GM15510 (cell line): ENCODE data around the gene SYNPR.

ENCODE experiments used
- POLR2A ChIP-seq: IDR thresholded peaks from 3 replicates; pipeline ENCODE4 v1.6.1; 2011; ENCODE audit warnings: borderline replicate concordance; ENCODE audit not compliant: insufficient read length; ENCODE audit errors: extremely low read depth

The SYNPR gene

DNA sequence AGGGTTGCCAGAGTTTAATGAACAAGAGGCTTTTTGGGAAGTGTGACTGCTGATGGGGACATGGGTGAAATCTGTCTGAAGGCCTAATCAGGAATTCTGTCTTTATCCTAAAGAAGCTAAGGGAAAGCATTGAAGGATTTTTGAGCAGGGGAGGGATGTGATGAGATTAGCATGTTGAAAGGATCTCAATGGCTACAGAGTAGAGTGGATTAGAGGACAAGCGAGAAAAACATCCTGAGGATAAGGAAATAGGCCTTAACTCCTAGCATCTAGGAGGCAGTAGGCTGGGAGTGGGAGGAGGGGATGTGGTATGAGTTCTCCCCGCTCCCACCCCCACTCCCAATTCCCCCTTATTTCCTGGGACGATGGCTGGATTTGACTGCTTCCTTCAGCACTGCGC, 339.3 kb downstream of the SYNPR start:
- no peak for TF ChIP-seq POLR2A

DNA sequence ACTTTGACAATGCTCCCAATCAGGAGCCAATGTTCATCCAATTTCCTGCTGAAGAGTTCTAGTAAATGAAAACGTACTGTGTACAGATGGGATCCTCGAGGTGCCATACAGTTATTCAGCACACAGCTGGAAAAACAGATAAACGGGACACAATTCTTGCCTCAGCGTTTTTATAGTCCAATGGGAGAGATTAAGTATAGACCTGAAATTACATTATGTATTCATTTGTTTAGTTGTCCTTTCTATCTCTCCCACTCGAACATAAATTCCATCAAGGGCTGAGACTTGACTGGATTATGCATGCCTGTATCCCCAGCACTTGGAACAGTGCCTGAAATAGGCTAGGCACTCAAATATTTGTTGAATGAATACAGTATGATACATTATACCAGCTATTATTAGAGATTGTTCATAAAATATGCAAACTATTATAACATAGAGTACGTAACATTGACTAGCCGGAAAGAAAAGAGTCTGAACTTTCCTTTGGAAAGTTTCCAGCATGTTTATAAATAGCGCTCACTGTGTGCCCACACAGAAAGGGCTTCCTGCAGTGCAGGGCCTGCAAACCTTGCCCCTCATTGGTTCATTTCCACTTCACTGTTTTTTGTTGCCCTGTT, 346.9 kb downstream of the SYNPR start:
- no peak for TF ChIP-seq POLR2A

DNA sequence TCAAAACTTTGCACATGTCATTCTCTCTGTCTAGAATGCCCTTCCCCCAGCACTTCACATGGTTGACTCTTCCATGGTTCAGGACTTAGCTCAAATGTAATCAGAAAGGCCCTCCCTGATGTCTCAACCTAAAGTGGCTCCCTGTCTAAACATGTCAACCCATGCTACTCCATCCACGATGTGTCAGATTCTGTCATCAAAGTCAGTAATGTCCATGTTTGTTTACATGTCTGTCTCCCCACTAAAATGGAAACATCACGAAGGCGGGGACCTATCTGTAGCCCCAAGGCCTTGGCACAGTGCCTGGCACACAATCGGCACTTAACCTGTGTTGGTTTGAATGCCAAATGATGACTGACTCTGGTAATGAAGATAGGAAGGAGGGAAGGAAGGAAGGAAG, 353.6 kb downstream of the SYNPR start:
- TF ChIP-seq POLR2A, result no peak

DNA sequence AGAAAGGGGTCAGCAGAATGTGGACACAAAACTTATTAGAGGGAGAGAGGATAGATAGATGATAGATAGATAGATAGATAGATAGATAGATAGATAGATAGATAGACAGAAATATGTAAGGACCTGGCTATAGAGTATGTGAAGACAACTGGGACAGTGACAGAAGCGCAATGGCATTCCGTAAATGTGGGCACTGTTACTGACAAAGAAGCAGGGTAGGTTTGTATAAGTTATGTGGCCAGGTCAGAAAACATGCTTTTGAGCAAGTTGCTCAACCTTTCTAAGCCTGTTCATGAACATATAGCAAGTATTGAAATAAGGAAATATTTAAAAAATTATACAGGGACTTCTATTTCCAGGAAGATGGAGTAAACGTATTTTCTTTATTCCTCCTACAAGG, 357.1 kb downstream of the SYNPR start:
- TF ChIP-seq POLR2A, result no peak

DNA sequence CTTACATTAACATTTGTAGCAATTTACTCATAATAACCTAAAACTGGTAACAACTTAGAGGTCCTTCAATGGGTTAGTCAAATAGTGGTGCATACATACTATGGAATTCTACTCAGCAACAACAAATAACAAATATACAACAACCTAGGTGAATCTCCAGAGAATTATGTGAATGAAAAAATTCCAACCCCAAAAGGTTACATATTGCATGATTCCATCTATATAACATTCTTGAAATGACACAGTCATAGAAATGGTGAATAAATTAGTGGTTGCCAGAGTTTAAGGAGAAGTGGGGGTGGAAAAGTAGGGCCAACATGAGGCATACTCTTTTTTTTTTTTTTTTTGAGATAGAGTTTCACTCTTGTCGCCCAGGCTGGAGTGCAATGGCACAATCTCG, 361.7 kb downstream of the SYNPR start:
- TF ChIP-seq POLR2A, result no peak

DNA sequence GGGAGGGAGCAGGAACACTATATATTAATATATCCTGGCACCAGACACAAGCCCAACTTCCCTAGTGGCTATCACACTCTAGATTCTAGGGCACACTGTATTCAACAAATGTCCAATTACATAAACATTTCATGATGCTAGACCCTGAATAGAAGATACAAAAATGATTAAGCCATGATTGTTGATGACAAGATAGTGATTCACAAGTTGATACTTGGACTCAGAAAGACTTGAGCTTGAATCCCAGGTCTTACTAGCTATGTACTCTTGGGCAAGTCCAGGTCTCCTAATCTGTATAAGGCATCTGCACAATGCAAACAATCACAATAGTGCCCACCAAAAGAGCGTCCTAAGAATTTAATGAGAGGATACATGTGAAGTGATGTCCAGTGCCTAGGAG, 364.4 kb downstream of the SYNPR start:
- TF ChIP-seq POLR2A, result no peak

DNA sequence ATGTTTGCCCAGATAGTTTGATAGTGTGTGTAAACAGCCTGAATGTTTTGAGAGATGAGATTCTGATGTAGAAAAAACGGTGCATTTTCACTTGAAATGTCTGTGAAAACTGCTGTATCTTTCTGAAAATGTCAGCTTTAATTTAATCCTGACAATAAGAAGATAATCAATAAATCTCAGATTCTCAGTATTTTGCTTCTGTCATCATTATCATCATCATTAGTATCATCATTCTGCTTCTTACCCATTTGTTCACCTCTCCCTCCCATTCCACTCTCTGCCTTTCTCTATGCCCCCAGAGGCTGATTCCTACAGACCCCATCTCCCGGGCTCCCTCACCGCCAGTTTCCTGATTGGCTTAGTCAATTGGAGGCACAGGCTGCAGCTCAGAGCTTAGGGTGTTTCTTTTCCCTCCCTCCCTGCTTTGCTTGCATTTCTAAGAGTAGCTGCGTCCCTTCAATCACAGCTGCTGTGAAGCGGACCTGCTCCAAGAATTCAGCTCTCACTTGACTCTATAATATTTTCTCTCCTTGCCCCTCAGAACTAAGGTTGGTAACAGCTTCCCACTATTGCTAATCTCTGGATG, 366.2 kb downstream of the SYNPR start:
- TF ChIP-seq POLR2A, result no peak

DNA sequence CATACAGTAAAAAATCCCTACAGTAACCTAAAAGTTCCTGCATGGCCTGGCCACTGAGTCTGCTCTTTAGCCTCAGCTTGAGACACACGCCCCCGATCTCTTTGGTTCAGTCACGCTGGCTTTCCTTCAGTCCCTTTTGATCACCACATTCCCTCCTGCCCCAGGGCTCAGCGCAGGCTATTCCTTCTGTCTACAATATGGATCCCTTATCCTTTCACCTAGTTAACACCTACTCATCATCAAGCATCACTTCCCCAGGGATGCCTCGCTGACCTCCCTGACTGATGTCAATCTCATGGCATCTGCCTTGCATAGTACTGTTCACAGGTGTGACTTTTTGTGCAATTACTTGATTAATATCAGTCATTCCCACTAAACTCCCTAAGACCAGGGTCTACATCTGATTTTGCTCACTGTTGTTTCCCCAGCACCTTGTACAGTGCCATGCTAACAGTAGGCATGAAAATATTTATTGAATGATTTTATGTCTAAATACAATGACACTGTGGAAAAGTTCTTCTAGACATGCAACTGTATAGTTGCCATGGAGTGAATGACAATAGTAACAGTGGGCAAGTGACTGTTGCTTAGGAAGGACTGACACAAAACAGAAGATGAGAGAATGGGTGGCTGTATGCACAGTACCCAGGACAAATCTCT, 374.1 kb downstream of the SYNPR start, which contains the start of gene SNTN:
Gene SNTN (plus strand): TSS at position 610 of the 660 bp plus-strand sequence. CDS start 13 bp downstream, at position 623.
- no peak for TF ChIP-seq POLR2A

DNA sequence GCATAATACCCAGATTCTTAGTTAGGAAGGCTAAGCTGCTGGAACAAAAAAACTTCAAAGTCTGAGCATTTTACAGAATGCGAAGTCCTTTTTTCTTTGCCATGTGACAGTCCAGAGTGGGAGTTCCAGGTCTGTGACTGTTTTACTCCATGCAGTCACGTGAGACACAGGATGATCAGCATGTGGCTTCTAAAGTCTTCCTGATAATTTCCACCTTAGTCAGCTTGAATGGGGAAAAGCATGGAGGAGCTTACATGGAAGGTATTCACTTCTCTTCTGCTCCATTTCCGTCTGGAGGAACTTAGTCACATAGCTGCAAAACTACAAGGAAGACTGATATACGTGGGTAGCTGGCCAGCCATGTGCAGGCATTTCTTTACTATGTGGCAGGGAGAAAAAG, 376.1 kb downstream of the SYNPR start:
- TF ChIP-seq POLR2A, result no peak

DNA sequence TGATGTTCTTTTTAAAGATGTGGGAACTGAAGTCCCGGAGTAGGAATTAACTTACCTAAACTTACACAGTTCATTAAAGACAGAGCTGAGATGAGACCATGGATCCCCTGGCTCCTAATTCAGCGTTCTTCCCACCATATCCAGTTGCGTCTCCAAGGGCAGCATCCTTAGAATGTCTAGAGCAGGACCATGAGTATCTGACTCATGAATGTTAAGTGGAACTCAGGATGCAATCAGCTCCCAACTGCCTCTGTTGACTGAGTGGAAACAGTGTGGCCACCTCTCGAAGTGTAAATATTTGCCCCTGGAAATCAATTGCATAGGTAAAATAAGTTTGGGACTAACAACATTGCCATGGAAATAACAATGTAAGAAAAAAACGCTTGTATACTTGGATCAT, 376.8 kb downstream of the SYNPR start:
- TF ChIP-seq POLR2A, result no peak

DNA sequence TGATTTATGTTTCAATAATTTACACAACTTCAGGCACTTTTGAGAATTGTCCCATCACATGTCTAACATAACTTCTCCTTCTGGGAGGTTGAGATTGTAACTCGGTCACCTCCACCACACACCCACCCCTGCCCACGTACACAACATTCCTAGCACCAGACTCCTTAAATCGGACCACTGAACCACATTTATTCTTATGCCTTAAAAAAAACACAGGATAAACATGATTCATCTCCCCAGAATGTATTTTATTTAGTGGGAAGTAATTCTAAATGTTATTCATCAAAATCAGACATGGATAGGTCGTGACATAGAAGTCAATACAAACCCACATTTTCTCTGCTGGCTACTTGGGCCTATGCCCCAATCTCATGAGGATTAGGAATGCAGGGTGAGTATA, 377.4 kb downstream of the SYNPR start:
- no peak for TF ChIP-seq POLR2A

DNA sequence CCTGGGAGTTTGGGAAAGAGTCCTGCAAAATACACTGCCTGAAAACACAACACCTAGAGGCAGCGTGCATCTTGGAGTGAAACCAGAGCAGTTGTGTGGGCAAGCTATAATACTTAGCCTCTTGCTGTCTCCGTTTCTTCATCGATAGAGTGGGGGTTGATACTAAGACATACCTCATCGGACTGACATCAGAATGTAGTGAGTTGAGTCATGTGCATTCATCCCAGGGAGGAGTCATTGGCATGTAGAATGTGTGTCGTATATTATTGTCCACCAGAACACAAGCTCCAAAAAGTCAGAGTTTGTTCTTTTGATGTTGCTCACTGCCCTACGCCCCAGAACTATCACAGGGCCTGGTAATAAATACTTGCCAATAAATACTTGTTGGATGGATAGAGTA, 378.7 kb downstream of the SYNPR start:
- TF ChIP-seq POLR2A, result no peak

DNA sequence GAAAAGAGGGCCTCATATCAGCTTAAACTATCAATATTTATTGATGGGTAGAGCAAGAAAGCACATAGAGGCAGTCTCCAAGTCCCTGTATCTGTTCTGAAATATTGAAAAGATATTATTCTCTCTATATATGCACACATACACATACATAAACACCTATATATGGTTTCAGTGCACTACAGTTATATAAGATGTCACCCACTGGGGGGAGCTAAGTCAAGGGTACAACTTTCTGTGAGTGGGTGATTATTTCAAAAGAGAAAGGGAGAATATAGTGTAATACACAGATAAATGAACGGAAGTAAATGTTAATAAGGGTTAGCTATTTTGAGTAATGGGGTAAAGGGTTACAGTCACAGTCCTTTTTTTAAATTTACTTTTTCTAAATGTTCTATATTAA, 383.1 kb downstream of the SYNPR start:
- TF ChIP-seq POLR2A, result no peak

DNA sequence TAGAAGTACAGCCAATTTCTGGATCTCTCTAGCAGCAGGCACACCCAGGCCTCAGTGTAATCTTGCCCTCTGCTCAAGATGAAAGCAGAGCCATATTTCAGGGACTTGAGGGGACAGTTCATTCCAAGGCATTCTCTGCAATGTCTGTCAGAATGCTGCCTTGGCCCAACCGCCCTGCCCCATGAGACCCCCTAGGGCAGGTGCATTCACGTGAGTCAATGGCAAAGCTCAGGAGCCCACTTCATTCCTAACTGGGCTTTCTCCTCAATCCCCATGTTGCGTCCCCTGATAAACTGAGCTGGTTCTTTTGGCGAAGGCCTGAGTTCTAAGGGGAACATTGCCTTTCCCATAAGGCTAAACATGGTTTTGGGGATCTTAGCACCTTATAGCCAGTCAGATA, 383.9 kb downstream of the SYNPR start:
- TF ChIP-seq POLR2A, result no peak

DNA sequence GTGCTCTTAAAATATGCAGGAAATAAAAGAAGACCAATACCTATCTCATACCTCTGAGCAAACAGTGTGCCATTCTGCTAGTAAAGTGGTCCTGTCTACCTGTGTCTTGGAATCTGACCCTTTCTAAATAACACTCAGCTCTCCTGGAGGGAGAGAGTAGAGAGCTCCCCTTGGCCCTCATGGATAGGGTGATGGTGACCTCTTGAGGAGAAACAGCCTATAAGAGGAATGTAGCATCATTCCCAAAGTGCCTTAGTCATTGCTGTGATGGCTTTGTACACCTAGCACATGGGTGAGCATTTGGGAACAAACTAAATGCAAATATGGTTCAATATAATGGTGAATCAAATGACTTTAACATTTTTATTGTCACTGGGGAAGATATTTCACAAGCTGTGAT, 384.4 kb downstream of the SYNPR start:
- no peak for TF ChIP-seq POLR2A
